ENCODE data around the gene ASB1. TPM values are rescaled to one million over a fixed set of nuclear protein-coding genes. Genes with fewer than 3 reads are reported as not detected.
A peak's percentile ranks its signal among the peaks of the same experiment; 100 is the strongest.

The ASB1 gene
- total and polyA plus RNA-seq, 2 of the 13 experiments (the other 11 are each of a cell fraction or from before 2014, with no cell fraction given) = 48.6 to 49.2 TPM

GRCh38 chr2:238456970-238457926, 30.5 kb downstream of the ASB1 start (continued):
- TF ChIP-seq LCORL (IDR thresholded peaks at IDR 0.05) (no peak), LCORL (CRISPR knock-in tag; IDR thresholded peaks at IDR 0.05) (peak; percentile 58; the same call in 1 of the 2 replicates), MXD1 (CRISPR knock-in tag; IDR thresholded peaks at IDR 0.05) (0 out of 2 replicates have a peak, but pooled peaks have one; percentile 18), NFKBIZ (CRISPR knock-in tag; IDR thresholded peaks at IDR 0.05) (no peak; the same call in 1 of the 2 replicates), TGIF2 (CRISPR knock-in tag; IDR thresholded peaks at IDR 0.05) (peak; percentile 60; the same call in 1 of the 2 replicates), HNF4G (IDR thresholded peaks at IDR 0.05; ENCODE audit: borderline replicate concordance, low read depth, low read length) (peak; percentile 24; the same call in 1 of the 2 replicates), HNF4G (CRISPR knock-in tag; IDR thresholded peaks at IDR 0.05; ENCODE audit: borderline replicate concordance, low read depth) (peak; percentile 67; the same call in 1 of the 2 replicates), ZNF382 (CRISPR knock-in tag; IDR thresholded peaks at IDR 0.05; ENCODE audit: borderline replicate concordance) (no peak), ZNF24 (IDR thresholded peaks at IDR 0.05) (no peak), RFX1 (IDR thresholded peaks at IDR 0.05) (no peak), ATF5 (CRISPR knock-in tag; IDR thresholded peaks at IDR 0.05; ENCODE audit: low read depth) (no peak), TCF12 (IDR thresholded peaks at IDR 0.05) (no peak), TCF12 (CRISPR knock-in tag; IDR thresholded peaks at IDR 0.05) (no peak), HNRNPK (IDR thresholded peaks at IDR 0.05; ENCODE audit: low read depth, low read length, poor library complexity, severe bottlenecking) (no peak), TCF7 (IDR thresholded peaks at IDR 0.05; ENCODE audit: low read depth) (peak; percentile 53; the same call in 1 of the 2 replicates), PHB2 (IDR thresholded peaks at IDR 0.05; ENCODE audit: partially characterized antibody) (no peak), MAX (IDR thresholded peaks at IDR 0.05) (peak; percentile 86), KAT8 (CRISPR knock-in tag; IDR thresholded peaks at IDR 0.05) (peak; percentile 66; the same call in 1 of the 2 replicates), HMGXB3 (CRISPR knock-in tag; IDR thresholded peaks at IDR 0.05; ENCODE audit: borderline replicate concordance) (0 out of 2 replicates have a peak, but pooled peaks have one; percentile 32), ZNF713 (CRISPR knock-in tag; IDR thresholded peaks at IDR 0.05) (no peak), FOXC1 (CRISPR knock-in tag; IDR thresholded peaks at IDR 0.05; ENCODE audit: borderline replicate concordance) (no peak; the same call in 1 of the 2 replicates), CHD2 (IDR thresholded peaks at IDR 0.05; ENCODE audit: low read depth, low read length) (no peak), ZSCAN22 (CRISPR knock-in tag; IDR thresholded peaks at IDR 0.05) (no peak), GLMP (CRISPR knock-in tag; IDR thresholded peaks at IDR 0.05; ENCODE audit: borderline replicate concordance) (no peak)

Data from HepG2 (cell line).